Hypothalamus (tissue), 51 donors: ENCODE data around the gene KATNA1.
A peak's percentile ranks its signal among the peaks of the same experiment; 100 is the strongest.
"Not testable (repeated sequence)": the region's sequence is repeated elsewhere in the genome, so short reads cannot be mapped to it uniquely, and the experiment has no call there.

Experiments used
- DNase-seq, 51 donors: peaks; one replicate each; lab custom pipeline; 2025; lab: John Stamatoyannopoulos, UW

KATNA1 gene

GRCh38 chr6:149648148-149649145 lies at the start of gene KATNA1:
KATNA1 (minus strand) TSS chr6:149648714; CDS start chr6:149638547, 10,167 bp downstream.
- peak; percentile 32 to 87 (median 75) for DNase-seq

GRCh38 chr6:149698175-149698574 lies 49.7 kb upstream of the KATNA1 start:
- DNase-seq, result no peak

GRCh38 chr6:149696901-149697300 lies 48.4 kb upstream of the KATNA1 start:
- no peak for DNase-seq

GRCh38 chr6:149694921-149695320 lies 46.4 kb upstream of the KATNA1 start:
- DNase-seq, result no peak

GRCh38 chr6:149691201-149691600 lies 42.7 kb upstream of the KATNA1 start:
- DNase-seq, result no peak

GRCh38 chr6:149686230-149686629 lies 37.7 kb upstream of the KATNA1 start:
- DNase-seq, result no peak

GRCh38 chr6:149683256-149683859 lies 34.8 kb upstream of the KATNA1 start:
- DNase-seq, result no peak

- DNase-seq, result not testable (repeated sequence)
Measured at GRCh38 chr6:149681845-149682244, 33.3 kb upstream of the KATNA1 start.

- DNase-seq, result no peak
Measured at GRCh38 chr6:149681209-149681608, 32.7 kb upstream of the KATNA1 start.

- no peak for DNase-seq
Measured at GRCh38 chr6:149680503-149680902, 32.0 kb upstream of the KATNA1 start.

- not testable (repeated sequence) for DNase-seq
Measured at GRCh38 chr6:149672265-149672664, 23.8 kb upstream of the KATNA1 start.

- DNase-seq, result no peak
Measured at GRCh38 chr6:149660028-149660427, 11.5 kb upstream of the KATNA1 start.

- no peak for DNase-seq
Measured at GRCh38 chr6:149657441-149657840, 8.9 kb upstream of the KATNA1 start.

- DNase-seq, result no peak
Measured at GRCh38 chr6:149651056-149651455, 2.5 kb upstream of the KATNA1 start.

- DNase-seq, result no peak
Measured at GRCh38 chr6:149646599-149646998, 1.9 kb downstream of the KATNA1 start.

GRCh38 chr6:149642829-149643580 lies 5.5 kb downstream of the KATNA1 start:
- no peak for DNase-seq

- DNase-seq, result no peak
Measured at GRCh38 chr6:149636124-149636523, 12.4 kb downstream of the KATNA1 start.

GRCh38 chr6:149634315-149634714 lies 14.2 kb downstream of the KATNA1 start:
- DNase-seq, result no peak

- DNase-seq, result no peak
Measured at GRCh38 chr6:149628875-149629510, 19.5 kb downstream of the KATNA1 start.

- DNase-seq, result no peak
Measured at GRCh38 chr6:149627672-149628071, 20.8 kb downstream of the KATNA1 start.

- no peak for DNase-seq
Measured at GRCh38 chr6:149615805-149616204, 32.7 kb downstream of the KATNA1 start.
